ENCODE results near the gene NPBWR2.

The NPBWR2 gene

DNA sequence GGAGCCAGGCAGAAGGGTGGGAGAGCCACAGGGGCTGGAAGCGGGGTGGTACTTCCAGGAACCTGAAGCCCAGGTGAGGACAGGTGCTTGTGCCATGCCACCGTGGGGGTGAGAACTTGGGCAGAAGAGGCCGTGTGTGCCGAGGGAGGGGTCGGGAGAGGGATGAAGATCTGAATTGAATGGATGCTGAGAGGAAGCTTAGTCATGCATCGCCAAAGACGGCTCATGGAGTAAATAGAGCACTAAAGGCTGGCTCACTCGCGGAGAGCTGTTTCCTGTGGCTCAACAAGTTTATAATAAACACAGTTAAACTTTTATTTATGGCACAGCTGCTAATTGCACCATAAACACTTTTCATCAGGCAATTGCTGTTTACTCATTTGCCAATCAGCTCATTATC is 35.2 kb upstream of the NPBWR2 start:
- H3K4me3 ChIP-seq (replicated peaks in 1 of 2; ENCODE audit: low read depth in 2 of 2, low read length in 2 of 2), result no peak overlapping the region
- no peak for DNase-seq (ENCODE audit: low read depth in 2 of 2)
- no peak for TF ChIP-seq CTCF (IDR thresholded peaks at IDR 0.05; ENCODE audit: low read depth, low read length)

DNA sequence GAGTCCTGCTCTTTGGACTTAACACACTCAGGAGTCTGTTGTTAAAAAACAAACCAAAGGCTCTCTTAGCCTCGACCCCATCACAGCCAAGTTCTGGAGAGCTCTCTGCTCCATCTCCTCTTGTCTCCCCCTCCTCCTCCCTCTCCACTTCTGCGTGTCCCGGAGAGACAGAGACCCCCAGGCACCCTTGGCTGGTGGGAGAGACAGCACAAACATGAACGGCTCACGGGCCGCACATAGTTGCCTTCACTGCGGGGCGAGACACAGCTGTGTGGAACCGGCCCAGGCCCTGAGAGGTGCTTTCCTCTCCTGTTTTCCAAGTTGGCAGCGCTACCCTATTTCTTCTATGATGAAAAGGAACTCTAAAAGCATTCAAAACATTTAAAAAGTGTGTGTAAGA is 33.6 kb upstream of the NPBWR2 start:
- TF ChIP-seq CTCF (IDR thresholded peaks at IDR 0.05; ENCODE audit: low read depth, low read length), result no peak
- DNase-seq (ENCODE audit: low read depth in 2 of 2), result no peak
- no peak overlapping the region for H3K4me3 ChIP-seq (replicated peaks in 1 of 2; ENCODE audit: low read depth in 2 of 2, low read length in 2 of 2)

DNA sequence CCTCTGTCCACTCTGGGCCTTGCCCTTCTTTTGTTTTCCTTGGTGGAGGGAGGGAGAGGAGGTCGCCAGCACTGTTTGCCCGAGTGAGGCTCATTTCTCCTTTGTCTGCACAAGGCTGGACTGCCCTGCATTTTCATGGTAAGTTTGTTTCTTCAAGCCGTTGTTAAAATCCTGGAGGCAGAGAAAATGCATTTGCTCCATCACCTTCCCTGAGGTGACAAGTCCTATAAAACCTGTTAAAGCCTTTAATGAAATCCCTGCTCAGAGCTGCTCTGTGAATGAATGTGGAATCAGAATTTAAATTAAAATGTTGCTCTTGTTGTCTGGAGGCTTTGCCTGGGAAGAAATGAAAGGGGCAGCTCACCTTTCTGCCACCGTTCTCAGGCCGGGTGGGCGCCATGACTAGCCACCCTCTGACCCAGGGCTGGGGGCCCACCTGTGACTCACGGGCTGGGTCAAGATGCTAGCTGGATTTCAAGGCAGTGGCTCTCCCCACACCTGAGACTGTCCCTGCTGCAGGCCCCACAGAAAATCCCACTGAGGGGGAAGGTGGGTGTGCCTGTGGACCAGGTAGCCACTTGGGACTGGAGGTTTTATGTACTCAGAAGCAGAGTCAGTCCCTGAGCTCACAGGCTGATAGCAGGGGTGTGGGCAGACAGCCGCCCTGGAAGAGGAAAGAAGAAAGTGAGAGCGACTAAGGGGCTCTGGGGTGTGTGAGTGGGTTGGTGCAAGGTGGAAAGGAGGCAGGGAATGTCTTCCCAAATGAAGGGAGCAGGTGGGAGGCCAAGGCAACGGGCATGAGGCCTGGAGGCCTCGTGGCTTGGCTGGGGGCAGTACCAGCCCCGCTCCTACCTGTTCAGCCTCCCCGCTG is 32.9 kb upstream of the NPBWR2 start:
- H3K4me3 ChIP-seq (replicated peaks in 1 of 2; ENCODE audit: low read depth in 2 of 2, low read length in 2 of 2), result no peak overlapping the region
- no peak for TF ChIP-seq CTCF (IDR thresholded peaks at IDR 0.05; ENCODE audit: low read depth, low read length)
- no peak for DNase-seq (ENCODE audit: low read depth in 2 of 2)

- H3K4me3 ChIP-seq (replicated peaks in 1 of 2; ENCODE audit: low read depth in 2 of 2, low read length in 2 of 2), result no peak overlapping the region
- no peak for TF ChIP-seq CTCF (IDR thresholded peaks at IDR 0.05; ENCODE audit: low read depth, low read length)
- DNase-seq (ENCODE audit: low read depth in 2 of 2), result no peak
Measured at GRCh38 chr20:64139199-64140060, 32.1 kb upstream of the NPBWR2 start.

- DNase-seq (ENCODE audit: low read depth in 2 of 2), result no peak
- TF ChIP-seq CTCF (IDR thresholded peaks at IDR 0.05; ENCODE audit: low read depth, low read length), result no peak
- H3K4me3 ChIP-seq (replicated peaks in 1 of 2; ENCODE audit: low read depth in 2 of 2, low read length in 2 of 2), result no peak overlapping the region
Measured at GRCh38 chr20:64138276-64138815, 31.0 kb upstream of the NPBWR2 start.

GRCh38 chr20:64137598-64138031 is 30.2 kb upstream of the NPBWR2 start:
- no peak for TF ChIP-seq CTCF (IDR thresholded peaks at IDR 0.05; ENCODE audit: low read depth, low read length)
- no peak overlapping the region for H3K4me3 ChIP-seq (replicated peaks in 1 of 2; ENCODE audit: low read depth in 2 of 2, low read length in 2 of 2)
- DNase-seq (ENCODE audit: low read depth in 2 of 2), result no peak

Data from cardiac fibroblast (primary cell).